Activated CD4-positive, CD25-positive, alpha-beta regulatory T cell treated with anti-CD3 and anti-CD28 coated beads, Interleukin-2, amount 50 U/mL, for 72 hours (primary cell): ENCODE measurements around the gene CHRNE.

Experiments used
- DNase-seq: peaks from one replicate; pipeline ENCODE4 v3.0.0; 2021

CHRNE gene

DNA sequence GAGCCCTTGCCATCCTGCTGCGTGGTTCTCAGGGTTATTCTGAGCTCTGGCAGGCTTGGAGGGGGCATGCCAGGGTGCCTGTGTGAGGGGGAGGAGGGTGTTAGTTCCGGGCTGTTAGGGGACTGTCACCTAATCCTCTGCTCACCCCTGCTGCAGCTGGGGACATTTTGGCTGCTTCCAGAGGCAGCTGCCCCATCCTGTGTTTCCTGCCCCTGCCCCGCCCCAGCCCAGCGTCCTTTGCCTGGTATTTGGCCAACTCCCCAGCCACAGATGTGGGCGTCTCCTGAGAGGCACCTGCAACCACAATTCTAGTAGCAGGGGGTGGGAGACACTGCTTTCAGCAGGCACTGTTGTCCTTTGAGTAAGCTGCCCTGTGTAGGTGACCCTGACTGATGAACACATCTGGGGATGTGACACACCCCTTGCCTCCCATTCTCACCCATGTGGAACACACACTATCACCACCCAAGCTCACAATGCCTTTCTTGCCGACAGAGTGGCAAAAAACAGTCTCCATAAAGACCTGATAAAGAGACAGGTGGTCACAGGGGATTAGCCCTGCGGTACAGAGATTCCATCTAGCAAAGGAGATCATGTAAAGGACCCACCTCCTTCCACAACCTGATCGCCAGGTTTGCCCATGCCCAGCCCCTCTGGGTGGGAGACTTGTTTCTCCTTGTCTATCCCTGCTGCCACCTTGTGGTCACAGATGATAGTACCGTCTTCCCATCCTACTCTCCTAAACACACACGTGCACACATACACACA is at the start of gene CHRNE:
CHRNE (minus strand) TSS at position 48 of the 768 bp plus-strand sequence; CDS start at position 13, 35 bp downstream.
- DNase-seq, result peak; percentile 63

DNA sequence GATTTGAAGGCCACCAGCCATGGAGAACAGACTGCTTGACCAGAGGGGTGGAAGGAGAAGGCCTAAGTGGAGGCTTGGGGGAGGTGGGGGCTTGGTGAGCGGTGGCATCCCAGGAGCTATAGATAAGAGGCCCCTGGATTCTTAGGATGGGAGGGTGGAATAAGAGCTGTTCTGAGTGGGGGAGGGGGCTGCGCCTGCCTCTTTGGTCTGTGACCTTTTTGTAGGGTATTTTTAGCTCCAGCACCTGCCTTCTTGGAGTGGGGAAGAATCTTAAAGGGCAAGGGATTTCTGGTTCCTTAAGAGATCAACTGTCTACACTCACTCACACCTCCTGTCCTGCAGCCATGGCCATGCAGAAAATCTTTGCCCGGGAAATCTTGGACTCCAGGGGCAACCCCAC is 48.6 kb upstream of the CHRNE start:
- DNase-seq, result no peak

DNA sequence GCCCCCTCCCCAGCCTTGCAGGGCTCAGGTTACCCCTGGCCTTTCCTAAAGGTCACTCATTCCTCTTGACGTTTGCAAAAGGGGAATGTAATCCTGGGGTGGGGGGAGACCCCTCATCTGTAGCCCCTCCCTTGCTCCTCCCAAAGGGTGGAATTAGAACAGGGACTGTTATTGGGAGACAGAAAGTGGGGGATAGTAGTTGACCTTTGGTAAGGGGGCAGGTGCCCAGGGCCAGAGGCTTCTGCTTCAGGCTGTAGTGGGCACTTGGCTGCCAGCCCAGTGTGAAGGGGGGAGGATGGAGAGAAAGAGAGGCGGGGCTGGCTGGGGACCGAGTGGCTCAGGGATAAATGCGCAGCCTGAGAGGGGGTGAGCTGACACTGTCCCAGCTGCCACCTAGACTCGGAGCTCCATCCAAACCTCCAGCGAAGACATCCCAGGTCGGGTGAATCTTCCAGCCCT is 47.9 kb upstream of the CHRNE start, which contains the start of gene ENO3:
ENO3 (plus strand) TSS at position 374 of the 459 bp plus-strand sequence. CDS start 711 bp downstream, outside the sequence.
- DNase-seq, result no peak

DNA sequence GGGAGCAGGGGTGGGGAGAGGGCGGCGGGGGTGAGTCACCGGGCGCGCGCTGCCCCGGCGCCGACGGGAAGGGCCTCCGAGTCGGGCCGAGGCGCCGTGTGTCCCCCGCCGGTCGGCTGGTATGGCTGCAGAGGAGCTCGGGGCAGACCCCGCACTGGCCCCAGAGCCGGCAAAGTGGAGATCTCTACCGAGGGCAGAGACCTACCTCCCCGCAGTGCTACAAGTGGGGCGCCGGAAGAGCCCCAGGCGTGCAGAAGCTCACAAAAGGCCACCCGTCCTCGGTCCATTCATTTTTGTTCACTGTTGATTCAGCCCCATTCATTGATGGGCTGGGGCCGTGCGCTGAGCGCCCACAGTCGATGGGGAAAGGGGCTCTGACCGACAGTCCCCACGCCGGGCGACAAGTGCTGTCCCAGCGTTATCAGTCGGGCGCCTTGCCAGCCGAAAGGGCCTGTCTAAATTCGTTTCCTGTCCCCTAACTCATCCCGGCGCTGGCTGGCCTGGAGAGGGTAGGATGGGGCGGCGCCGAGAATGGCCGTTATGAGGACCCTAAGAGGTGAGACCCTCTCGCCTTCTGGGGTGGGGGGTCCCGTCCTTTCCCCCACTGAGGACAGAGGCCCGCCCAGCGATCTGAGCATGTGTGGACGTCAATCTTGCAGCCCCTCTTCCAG is 47.3 kb upstream of the CHRNE start:
- DNase-seq, result no peak

DNA sequence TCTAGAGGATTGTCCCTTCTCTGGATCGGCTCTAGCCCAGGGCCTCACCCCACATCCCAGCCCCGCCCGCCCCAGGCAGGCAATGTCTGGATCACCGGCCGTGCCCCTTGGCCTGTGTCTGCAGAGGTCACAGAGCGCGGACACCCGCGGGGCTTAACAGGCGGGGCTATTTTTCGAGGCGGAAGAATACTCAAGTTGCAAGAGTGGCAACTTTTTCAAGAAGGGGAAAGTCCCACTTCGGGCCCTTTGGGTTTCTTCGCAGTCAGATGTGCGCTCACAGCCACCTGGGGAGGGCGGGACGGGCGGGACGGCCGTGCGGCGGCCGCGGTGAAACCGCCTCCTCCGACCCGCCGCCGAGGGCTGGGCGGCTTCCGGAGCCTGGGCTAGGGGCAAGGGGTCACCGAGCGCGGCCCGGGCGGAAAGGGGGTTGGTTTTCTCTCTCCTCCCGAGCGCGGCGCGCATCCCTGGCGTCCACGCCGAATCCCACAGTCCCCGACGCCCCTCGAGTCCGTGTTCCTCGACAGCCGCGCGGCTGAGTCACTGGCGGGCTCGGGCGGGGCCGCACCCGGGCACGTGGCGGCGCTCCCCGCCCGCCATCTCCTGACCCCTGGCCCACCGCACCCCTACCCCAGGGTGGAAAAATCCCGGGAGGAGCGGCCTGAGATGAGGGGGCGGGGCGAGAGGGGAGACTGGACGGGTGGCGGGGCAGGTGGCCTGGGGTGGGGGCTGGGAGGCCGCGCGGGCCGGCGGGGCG is 46.6 kb upstream of the CHRNE start:
- peak; percentile 79 for DNase-seq

DNA sequence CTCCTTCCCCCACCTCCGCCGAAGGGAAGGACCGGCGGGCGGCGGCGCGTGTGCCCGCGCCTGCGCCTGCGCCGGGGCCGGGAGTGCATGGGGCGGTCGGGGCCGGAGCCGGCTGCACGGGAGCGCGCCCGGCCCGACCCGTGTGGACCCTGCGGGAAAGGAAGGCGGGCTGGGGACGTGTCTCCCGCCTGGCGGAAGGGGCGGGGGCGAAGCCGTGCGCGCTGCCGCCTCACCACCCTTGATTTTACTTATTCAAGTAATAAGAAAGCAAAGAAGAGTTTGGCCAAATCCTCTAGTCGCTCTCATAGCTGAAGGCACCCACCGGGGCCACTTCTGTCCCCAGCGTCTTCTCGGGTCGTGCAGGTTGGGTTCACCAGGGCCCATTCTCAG is 46.0 kb upstream of the CHRNE start:
- peak; percentile 69 for DNase-seq

DNA sequence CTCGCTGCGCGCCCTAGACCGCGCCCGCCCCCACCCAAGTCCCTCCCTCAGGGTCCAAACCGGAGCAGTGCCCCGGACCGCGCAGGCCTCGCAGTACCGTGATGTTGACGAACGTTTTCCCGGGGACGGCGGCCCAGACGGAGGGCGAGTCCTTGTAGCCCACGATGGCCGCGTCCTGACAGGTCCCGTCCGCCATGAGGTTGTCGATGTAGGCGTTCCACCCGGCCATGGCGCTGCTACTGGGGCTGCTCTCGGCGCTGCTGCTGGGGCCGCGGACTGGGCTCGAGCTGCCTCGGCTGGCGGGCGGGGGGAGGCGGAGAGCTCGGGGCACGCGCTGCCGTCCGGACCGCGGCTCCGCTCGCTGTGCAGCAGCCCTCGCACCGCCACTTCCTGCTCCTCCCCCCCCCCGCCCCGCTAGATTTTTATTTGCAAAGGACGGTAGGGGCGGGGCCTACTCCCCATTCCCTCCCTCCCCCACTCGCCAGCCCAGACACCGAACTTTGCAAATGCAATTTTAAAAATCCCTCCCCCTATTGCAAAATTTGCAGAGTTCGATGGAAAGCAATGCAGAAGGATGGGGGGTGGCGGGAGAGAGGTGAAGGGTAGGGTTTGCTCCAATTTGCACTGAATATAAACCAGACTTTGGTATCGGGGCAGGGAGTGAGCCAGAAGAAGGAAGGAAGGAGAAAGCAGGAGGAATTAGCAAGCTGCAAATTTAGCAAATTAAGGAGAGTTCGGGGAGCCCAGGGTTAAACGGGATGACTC is 45.5 kb upstream of the CHRNE start, which contains the start of gene PFN1:
PFN1 (minus strand) TSS at position 365 of the 765 bp plus-strand sequence; CDS start at position 229, 136 bp downstream.
- DNase-seq, result peak; percentile 82

DNA sequence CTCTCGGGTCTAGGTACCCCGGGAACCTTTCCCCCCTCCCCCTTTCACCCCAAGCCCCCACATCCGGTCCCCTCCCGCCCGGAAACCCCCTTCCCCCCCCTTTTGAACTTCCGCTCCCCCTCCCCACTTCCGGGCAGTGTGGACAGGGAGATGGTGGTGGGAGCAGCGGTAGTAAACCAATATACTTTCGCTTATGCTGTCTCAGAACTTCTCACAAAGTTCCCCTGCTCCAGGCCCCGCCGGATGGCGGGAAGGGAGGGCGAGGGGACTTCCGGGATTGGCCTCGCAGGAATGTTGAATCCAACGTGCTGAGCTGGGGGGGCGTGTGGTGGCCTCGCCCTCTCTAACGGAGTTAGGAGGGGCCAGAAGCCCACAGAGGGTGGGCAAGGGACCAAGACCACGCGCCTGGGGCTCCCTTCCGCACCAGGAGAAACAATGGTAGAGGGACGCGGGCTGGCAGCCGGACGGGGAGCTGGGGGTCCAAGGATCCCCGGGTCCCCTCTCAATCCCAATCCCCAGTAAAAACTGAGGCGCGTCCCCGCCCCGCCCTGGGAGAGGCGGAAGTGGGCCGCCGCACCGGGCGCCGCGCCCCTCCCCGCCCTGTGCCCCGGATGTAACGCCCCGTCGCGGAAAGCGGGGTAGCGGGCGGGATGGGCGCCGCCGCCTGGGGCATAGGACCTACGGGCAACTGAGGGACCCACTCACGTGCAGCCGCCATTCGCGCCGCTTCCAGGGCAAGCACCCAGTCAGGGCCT is 44.7 kb upstream of the CHRNE start:
- peak; percentile 79 for DNase-seq

DNA sequence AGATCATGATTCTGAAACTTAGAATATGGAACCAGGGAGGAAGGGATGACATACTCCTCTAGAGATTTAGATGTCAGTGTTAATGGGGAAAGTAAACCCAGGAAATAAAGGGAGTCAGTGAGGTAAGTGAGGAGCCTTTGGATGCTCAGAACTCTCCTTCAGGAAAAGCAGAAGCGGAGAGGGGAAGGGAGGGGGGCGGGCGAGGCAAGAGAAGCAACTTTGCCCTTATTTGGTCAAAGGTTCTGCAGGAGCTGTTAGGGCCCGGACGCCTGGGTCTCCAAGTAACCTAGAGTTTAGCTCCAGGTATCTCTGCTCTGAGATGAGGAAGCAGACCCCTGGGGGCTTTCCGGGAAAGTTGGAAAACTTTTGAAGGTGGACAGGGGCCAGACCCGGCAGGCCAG is 44.1 kb upstream of the CHRNE start:
- DNase-seq, result no peak

DNA sequence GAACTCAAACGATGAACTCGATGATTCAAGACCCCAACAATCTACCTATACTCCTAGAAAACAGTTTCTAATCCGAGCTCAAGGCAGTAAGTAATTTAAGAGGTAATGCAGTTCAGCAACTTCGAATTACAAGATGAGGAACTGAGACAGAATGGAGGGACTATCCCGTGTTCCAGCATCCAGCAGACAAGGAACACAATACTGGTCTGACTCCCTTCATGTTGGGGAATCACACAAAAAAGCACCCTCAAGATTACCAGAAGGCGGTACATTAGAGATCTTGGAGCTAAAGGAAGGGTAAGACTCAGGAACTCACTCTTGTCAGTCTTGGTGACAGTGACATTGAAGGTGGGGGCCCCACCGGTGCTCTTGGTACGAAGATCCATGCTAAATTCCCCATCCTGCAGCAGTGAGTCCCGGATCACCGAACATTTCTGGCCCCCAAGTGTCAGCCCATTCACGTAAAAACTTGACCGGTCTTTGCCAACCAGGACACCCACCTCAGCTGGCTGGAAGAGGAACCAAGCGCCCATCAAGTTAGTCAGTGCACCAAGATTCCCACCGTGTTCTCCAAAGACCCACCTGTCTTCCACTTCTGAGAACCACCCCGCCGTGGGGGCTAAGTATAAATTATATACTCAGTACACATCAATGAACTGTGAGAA is 43.5 kb upstream of the CHRNE start:
- DNase-seq, result no peak

DNA sequence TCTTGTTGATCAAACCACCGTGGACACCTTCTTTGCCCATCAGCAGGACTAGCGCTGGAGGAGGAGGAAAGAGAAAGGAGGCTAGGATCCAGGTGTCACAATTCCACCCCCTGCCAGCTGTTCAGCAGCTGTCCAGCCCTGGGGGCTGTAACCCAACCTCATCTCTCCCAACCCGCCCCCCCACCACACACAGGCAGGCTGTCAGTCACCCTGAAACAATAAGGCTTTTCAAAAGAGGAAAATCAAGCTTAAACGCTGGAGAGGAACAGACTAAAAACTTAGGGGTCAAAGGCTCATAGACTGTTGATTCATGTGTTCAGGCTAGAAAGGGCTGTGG is 43.0 kb upstream of the CHRNE start:
- DNase-seq, result no peak

DNA sequence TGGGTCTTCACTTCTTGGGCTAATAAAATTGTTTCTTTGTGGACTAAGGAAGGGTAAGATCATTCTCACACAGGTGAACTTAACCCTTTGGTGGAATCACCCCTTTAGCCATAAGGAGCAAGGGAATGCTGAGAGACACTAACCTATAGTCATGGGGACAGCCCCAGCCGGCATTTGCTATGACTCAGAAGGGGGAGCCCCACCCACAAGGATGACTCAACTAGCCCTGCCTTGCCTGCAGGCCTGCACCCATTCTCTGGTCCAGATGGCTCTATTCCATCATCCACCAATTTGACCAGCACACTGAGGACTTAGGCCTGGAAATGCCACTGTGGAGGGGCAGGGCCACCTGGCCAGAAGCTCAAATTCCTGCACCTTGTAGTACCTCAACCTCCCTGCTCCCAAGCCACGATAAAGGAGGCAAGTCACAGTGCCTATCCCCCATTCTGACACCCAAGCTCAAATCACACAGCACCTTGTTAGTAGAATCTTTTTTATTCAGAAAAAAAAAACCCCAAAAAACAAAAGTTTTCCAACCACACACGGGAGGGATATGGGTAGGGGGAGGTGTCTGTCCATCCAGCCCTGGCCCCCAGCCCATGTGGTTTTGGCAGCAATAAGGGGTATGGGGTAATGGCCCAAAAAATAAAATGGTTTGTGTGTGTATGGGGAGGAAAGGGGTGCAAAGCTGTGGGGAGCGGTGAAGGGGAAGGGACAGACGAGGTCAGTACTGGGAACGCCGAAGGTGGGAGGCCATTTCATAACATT is 42.5 kb upstream of the CHRNE start:
- DNase-seq, result peak; percentile 83

DNA sequence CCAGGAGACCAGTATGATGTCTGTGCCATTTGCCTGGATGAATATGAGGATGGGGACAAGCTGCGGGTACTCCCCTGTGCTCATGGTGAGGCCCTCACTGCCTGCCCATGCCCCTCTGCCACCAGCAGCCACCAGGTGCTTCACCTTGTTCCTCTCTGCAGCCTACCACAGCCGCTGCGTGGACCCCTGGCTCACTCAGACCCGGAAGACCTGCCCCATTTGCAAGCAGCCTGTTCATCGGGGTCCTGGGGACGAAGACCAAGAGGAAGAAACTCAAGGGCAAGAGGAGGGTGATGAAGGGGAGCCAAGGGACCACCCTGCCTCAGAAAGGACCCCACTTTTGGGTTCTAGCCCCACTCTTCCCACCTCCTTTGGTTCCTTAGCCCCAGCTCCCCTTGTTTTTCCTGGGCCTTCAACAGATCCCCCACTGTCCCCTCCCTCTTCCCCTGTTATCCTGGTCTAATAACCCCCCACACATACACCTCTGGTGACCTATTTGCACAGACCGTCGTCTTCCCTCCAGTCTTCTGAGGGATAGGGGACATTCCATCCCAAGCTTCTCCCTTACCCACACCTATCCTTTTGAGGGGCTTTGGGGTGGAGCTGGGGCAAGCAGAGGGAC is 41.8 kb upstream of the CHRNE start:
- DNase-seq, result peak; percentile 45

DNA sequence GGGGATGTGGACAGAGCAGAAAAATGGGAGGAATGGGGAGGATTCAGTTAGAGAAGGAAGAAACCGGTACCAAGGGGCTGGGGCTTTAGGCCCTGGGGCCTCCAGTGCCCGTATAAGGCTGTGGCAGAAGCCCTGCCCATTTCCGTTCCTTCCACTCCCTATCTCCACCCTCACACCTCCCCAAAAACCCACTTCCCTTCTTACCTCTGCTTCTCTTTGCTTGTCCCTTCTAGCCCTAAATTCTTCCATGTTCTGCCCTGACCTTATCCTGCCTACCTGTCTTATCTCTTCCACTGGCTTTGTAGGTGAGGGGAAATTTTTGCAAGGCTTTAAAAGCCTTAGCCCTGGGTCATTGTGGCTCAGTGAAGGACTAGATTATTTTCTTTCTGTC is 41.3 kb upstream of the CHRNE start:
- DNase-seq, result peak; percentile 59

DNA sequence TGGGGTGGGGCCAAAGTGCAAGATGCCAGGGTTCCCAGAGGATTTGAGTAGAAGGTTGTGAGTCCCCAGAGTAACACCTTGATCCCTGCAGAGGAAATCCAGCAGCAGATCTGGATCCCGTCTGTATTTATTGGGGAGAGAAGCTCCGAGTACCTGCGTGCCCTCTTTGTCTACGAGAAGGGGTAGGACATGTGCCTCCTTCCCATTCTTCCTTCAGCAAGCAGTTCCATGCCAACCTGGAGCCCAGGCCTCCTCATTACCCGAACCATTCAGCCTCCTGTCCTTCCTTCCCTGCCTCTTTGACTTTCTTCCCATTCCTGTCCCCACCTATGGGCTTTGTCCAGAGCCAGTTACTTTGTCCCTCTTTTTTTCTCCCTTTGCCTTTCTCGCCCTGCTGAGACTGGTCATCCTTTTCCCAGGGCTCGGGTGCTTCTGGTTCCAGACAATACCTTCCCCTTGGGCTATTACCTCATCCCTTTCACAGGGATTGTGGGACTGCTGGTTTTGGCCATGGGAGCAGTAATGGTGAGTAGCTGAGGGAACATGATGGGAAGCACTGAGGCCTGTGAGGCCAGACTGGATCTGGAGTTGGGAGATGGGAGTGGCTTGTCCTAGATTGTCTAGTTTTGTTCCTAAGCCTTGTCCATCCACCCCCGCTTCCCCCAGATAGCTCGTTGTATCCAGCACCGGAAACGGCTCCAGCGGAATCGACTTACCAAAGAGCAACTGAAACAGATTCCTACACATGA is 40.0 kb upstream of the CHRNE start:
- DNase-seq, result no peak

DNA sequence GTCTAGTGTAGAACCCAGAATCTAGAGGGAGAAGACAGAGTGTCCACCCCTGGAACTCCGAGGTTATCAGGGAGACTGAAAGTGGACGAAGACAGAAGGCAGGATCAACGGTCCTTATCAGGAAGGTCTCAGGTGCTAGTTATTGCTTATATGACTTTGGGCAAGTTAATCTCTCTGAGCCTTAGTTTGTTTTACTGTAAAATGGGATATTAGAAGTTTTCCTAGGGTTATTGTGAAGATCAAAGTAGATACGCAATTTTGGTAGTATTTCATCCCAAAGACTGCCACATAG is 38.4 kb upstream of the CHRNE start:
- DNase-seq, result no peak

DNA sequence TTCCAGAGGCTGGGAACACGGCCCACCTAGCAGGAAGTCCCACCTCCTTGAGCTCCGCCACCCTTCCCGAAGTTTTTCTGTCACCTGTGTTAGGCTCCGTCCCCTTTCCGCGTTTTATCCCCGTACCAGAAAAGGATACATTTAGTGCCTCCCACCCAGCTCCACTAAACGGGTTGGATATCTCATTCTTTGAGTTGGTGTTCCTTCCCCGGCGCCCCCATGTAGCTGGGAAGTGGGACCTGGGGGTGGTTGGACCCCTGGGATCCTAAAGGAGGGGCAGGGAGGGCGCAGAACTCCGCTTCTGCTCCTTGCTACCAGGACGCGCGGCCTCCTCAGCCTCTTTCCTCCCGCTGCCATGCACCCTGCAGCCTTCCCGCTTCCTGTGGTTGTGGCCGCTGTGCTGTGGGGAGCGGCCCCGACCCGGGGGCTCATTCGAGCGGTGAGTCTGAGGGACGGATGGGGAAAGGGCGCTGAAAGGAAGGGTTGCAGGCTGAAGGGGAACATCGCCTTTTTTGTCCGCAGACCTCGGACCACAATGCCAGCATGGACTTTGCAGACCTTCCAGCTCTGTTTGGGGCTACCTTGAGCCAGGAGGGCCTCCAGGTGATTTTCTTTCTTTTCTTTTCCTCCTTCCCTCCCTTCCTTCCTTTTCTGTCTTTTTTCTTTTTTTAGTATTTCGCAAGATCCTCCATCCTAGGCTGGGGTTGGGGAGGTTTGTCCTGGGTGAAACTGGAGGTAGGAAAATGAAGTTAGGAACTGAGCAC is 37.8 kb upstream of the CHRNE start:
- peak; percentile 54 for DNase-seq

DNA sequence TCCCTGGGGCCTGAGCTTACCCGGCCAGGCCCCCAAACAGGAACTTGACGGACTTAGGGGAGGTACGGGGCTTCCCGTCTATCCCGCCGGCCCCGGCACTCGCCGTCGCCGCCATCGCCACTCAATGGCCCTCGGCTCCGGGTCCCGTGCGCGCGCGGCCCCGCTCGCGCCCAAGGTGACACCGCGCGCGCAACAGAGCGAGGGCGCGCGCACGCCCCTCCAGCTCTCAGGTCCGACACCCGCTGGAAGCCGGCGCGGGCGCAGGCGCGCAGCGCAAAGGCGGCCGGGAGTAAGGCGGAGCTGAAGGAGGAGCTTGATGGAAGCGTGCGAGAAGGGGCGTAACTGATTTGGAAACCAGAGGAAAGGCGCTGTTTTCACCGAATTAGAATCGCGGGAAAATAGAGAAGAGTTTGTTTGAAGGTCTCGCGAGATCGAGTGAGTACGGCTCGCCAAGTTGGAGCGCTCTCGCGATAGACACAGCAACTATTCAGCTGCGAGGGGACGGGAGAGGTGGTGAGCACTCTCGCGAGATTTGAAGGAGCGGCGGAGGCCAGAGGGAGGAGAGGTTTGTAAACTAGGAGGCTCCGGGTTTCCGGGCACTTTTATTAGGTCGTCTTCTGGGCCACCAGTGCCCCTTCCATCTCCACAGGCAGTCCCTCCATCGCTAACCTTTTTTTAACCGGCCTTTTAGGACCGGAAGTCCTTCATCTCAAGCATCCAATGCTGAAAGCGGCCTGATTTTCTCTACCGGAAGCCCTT is 37.1 kb upstream of the CHRNE start, which contains the start of the genes RNF167 and SLC25A11:
RNF167 (plus strand) TSS at position 473 of the 759 bp plus-strand sequence. CDS start 642 bp downstream, outside the sequence.
SLC25A11 (minus strand) TSS at position 251 of the 759 bp plus-strand sequence; CDS start at position 115, 136 bp downstream.
- peak; percentile 93 for DNase-seq
